ENCODE data around the gene FOSL2. TPM values are rescaled to one million over a fixed set of nuclear protein-coding genes. Genes with fewer than 3 reads are reported as not detected.
A peak's percentile ranks its signal among the peaks of the same experiment; 100 is the strongest.

The FOSL2 gene
- total RNA-seq, 1 experiment from 2014 or later: 93.2 TPM

GRCh38 chr2:28403370-28403956, 10.8 kb downstream of the FOSL2 start:
- no peak for DNase-seq (ENCODE audit: low read depth)
- in situ Hi-C loops (cut with HindIII; ENCODE audit: low pct_unique_long_range_greater_than_20kb, low sequenced_read_pairs): no loop called here

GRCh38 chr2:28404086-28404485, 11.4 kb downstream of the FOSL2 start:
- DNase-seq (ENCODE audit: low read depth): no peak
- in situ Hi-C loops (cut with HindIII; ENCODE audit: low pct_unique_long_range_greater_than_20kb, low sequenced_read_pairs): no loop called here

- in situ Hi-C loops (cut with HindIII; ENCODE audit: low pct_unique_long_range_greater_than_20kb, low sequenced_read_pairs): no loop called here
- DNase-seq (ENCODE audit: low read depth): no peak
Observed at GRCh38 chr2:28405537-28405936, 12.9 kb downstream of the FOSL2 start.

- in situ Hi-C loops (cut with HindIII; ENCODE audit: low pct_unique_long_range_greater_than_20kb, low sequenced_read_pairs): no loop called here
- peak; percentile 83 for DNase-seq (ENCODE audit: low read depth)
Observed at GRCh38 chr2:28406276-28407096, 13.8 kb downstream of the FOSL2 start.

GRCh38 chr2:28407131-28407975, 14.7 kb downstream of the FOSL2 start:
- in situ Hi-C loops (cut with HindIII; ENCODE audit: low pct_unique_long_range_greater_than_20kb, low sequenced_read_pairs): no loop called here
- no peak for DNase-seq (ENCODE audit: low read depth)

GRCh38 chr2:28407976-28408690, 15.5 kb downstream of the FOSL2 start:
- peak; percentile 54 for DNase-seq (ENCODE audit: low read depth)
- in situ Hi-C loops (cut with HindIII; ENCODE audit: low pct_unique_long_range_greater_than_20kb, low sequenced_read_pairs): no loop called here

- peak; percentile 100 for DNase-seq (ENCODE audit: low read depth)
- in situ Hi-C loops (cut with HindIII; ENCODE audit: low pct_unique_long_range_greater_than_20kb, low sequenced_read_pairs): no loop called here
Observed at GRCh38 chr2:28408764-28409599, 16.3 kb downstream of the FOSL2 start.

GRCh38 chr2:28411166-28411755, 18.6 kb downstream of the FOSL2 start:
- no peak for DNase-seq (ENCODE audit: low read depth)
- in situ Hi-C loops (cut with HindIII; ENCODE audit: low pct_unique_long_range_greater_than_20kb, low sequenced_read_pairs): no loop called here

- no peak for DNase-seq (ENCODE audit: low read depth)
- in situ Hi-C loops (cut with HindIII; ENCODE audit: low pct_unique_long_range_greater_than_20kb, low sequenced_read_pairs): no loop called here
Observed at GRCh38 chr2:28411956-28412609, 19.4 kb downstream of the FOSL2 start.

- in situ Hi-C loops (cut with HindIII; ENCODE audit: low pct_unique_long_range_greater_than_20kb, low sequenced_read_pairs): no loop called here
Observed at GRCh38 chr2:28412625-28413151, 20.0 kb downstream of the FOSL2 start.

GRCh38 chr2:28413152-28413898, 20.7 kb downstream of the FOSL2 start:
- in situ Hi-C loops (cut with HindIII; ENCODE audit: low pct_unique_long_range_greater_than_20kb, low sequenced_read_pairs): no loop called here
- peak; percentile 47 for DNase-seq (ENCODE audit: low read depth)

More at GRCh38 chr2:28412625-28413151, 20.0 kb downstream of the FOSL2 start:
- DNase-seq (ENCODE audit: low read depth): no peak

- in situ Hi-C loops (cut with HindIII; ENCODE audit: low pct_unique_long_range_greater_than_20kb, low sequenced_read_pairs): no loop called here
Observed at GRCh38 chr2:28413899-28414295, 21.2 kb downstream of the FOSL2 start.

GRCh38 chr2:28414583-28414982, 21.9 kb downstream of the FOSL2 start:
- DNase-seq (ENCODE audit: low read depth): no peak
- in situ Hi-C loops (cut with HindIII; ENCODE audit: low pct_unique_long_range_greater_than_20kb, low sequenced_read_pairs): no loop called here

More at GRCh38 chr2:28413899-28414295, 21.2 kb downstream of the FOSL2 start:
- no peak for DNase-seq (ENCODE audit: low read depth)

- in situ Hi-C loops (cut with HindIII; ENCODE audit: low pct_unique_long_range_greater_than_20kb, low sequenced_read_pairs): no loop called here
Observed at GRCh38 chr2:28415010-28415409, 22.4 kb downstream of the FOSL2 start.

GRCh38 chr2:28415715-28416114, 23.1 kb downstream of the FOSL2 start:
- no peak for DNase-seq (ENCODE audit: low read depth)
- in situ Hi-C loops (cut with HindIII; ENCODE audit: low pct_unique_long_range_greater_than_20kb, low sequenced_read_pairs): no loop called here

More at GRCh38 chr2:28415010-28415409, 22.4 kb downstream of the FOSL2 start:
- no peak for DNase-seq (ENCODE audit: low read depth)

- DNase-seq (ENCODE audit: low read depth): no peak
- in situ Hi-C loops (cut with HindIII; ENCODE audit: low pct_unique_long_range_greater_than_20kb, low sequenced_read_pairs): no loop called here
Observed at GRCh38 chr2:28419003-28419402, 26.3 kb downstream of the FOSL2 start.

All from Caki2 (cell line).